Keratinocyte (primary cell): ENCODE measurements around the gene FRMD4B.

Source experiments
- CTCF ChIP-seq, 3 experiments: IDR thresholded peaks in 1 of 3; conservative IDR thresholded peaks in 1 of 3; optimal IDR thresholded peaks in 1 of 3; 2 replicates in 2 of 3; 3 replicates in 1 of 3; pipeline versions ENCODE3 to v1.5.1; 2011; ENCODE audit warnings: low read length in 3 of 3, mild to moderate bottlenecking in 3 of 3, moderate library complexity in 2 of 3, control low read depth in 1 of 3, inconsistent platforms in 1 of 3; ENCODE audit not compliant: insufficient read depth in 2 of 3; ENCODE audit errors: extremely low read depth in 1 of 3
- EZH2 ChIP-seq: IDR thresholded peaks from one replicate; pipeline ENCODE4 v1.6.1; 2012; ENCODE audit warnings: inconsistent platforms, mild to moderate bottlenecking, low read length, moderate library complexity

GRCh38 chr3:69407908-69408307 lies 22.0 kb upstream of the FRMD4B start:
- TF ChIP-seq EZH2 (no peak), CTCF (optimal IDR thresholded peaks at IDR 0.05 in 1 of 3, IDR thresholded peaks at IDR 0.05 in 1 of 3, conservative IDR thresholded peaks at IDR 0.05 in 1 of 3; ENCODE audit: extremely low read depth in 1 of 3, insufficient read depth in 2 of 3, low read length in 3 of 3) (no peak)
